PC-9 (cell line): Measurements from ENCODE around the gene PLEKHA1. TPM values are rescaled to one million over a fixed set of nuclear protein-coding genes. Genes with fewer than 3 reads are reported as not detected.

Source experiments
- BruUV-seq: library from RNA; stranded (reverse); fragments of 400-500 nt; replicated peaks from 2 replicates; lab custom pipeline; 2021; lab: Mats Ljungman, UMichigan
- CTCF ChIA-PET: fragments of 300-600 bp; sonication (Branson Sonifier 250); formaldehyde crosslinking; loops from one replicate; lab custom pipeline; 2022; ENCODE audit warnings: antibody characterized with exemption; lab: Charles Lee
- POLR2A ChIA-PET: fragments of 300-600 bp; sonication (Branson Sonifier 250); formaldehyde crosslinking; loops from one replicate; lab custom pipeline; 2022; ENCODE audit warnings: antibody characterized with exemption; ENCODE audit not compliant: unreplicated experiment; lab: Charles Lee
- DNase-seq, 2 experiments: peaks; one replicate each; pipeline versions ENCODE4 v3.0.0 to v3.0.0-alpha.2; 2015 to 2022; ENCODE audit warnings: mixed read lengths in 1 of 2
- H2AFZ ChIP-seq: fragments of 200-600 bp; sonication (generic); 2 replicates; pipeline ENCODE4 v1.8.1; 2017; ENCODE audit warnings: antibody characterized with exemption
- H3F3A ChIP-seq: fragments of 200-600 bp; sonication (generic); 2 replicates; pipeline ENCODE4 v1.8.1; 2017; ENCODE audit warnings: antibody characterized with exemption, mild to moderate bottlenecking, low read depth; ENCODE audit not compliant: insufficient read depth
- H3K27ac ChIP-seq: fragments of 200-600 bp; sonication (generic); 2 replicates; pipeline ENCODE4 v1.6.1; 2016; ENCODE audit warnings: mixed run types
- H3K27me3 ChIP-seq: fragments of 200-600 bp; sonication (generic); 2 replicates; pipeline ENCODE4 v1.6.1; 2016; ENCODE audit warnings: low read depth, mixed run types; ENCODE audit not compliant: insufficient read depth
- H3K36me3 ChIP-seq: fragments of 200-600 bp; sonication (generic); 2 replicates; pipeline ENCODE4 v1.6.1; 2016; ENCODE audit warnings: low read depth, mixed run types
- H3K4me1 ChIP-seq: fragments of 200-600 bp; sonication (generic); replicated peaks from 2 replicates; pipeline ENCODE4 v1.6.1; 2016; ENCODE audit warnings: mixed run types; ENCODE audit not compliant: insufficient read depth
- H3K4me2 ChIP-seq: fragments of 200-600 bp; sonication (generic); 2 replicates; pipeline ENCODE4 v1.6.1; 2017; ENCODE audit warnings: mixed run types
- H3K4me3 ChIP-seq: fragments of 200-600 bp; sonication (generic); 2 replicates; pipeline ENCODE4 v1.6.1; 2016; ENCODE audit warnings: mixed run types
- H3K79me2 ChIP-seq: fragments of 200-600 bp; sonication (generic); 2 replicates; pipeline ENCODE4 v1.6.1; 2017; ENCODE audit warnings: low read depth, mixed run types
- H3K9me2 ChIP-seq: fragments of 200-600 bp; sonication (generic); 2 replicates; pipeline ENCODE4 v1.8.1; 2017; ENCODE audit warnings: mild to moderate bottlenecking; ENCODE audit not compliant: insufficient read depth
- H3K9me3 ChIP-seq: fragments of 200-600 bp; sonication (generic); 2 replicates; pipeline ENCODE4 v1.8.1; 2016; ENCODE audit warnings: low read depth; ENCODE audit not compliant: insufficient read depth
- H4K20me1 ChIP-seq: fragments of 200-600 bp; sonication (generic); 2 replicates; pipeline ENCODE4 v1.8.1; 2017; ENCODE audit not compliant: insufficient read depth
- EZH2 ChIP-seq: fragments of 200-600 bp; sonication (generic); IDR thresholded peaks from 2 replicates; pipeline ENCODE4 v1.8.0; 2017; ENCODE audit warnings: antibody characterized with exemption, low read depth
- intact Hi-C: fragments of 100-400 bp; cut with micrococcal nuclease; formaldehyde crosslinking; loops from one replicate; pipeline ENCODE4 v1.10.0; 2022; ENCODE audit not compliant: unreplicated experiment
- total RNA-seq: library from RNA; stranded (reverse); gene quantifications from 2 replicates; pipeline ENCODE4 v1.2.3, GENCODE V29; 2021
- TF ChIP-seq, protein P1 (sequence below): fragments of 200-600 bp; sonication (generic); conservative IDR thresholded peaks from 2 replicates; pipeline ENCODE4 v1.6.1; 2017; ENCODE audit warnings: mixed run types, antibody characterized with exemption, mild to moderate bottlenecking, moderate library complexity

The PLEKHA1 gene
- total RNA-seq, 1 experiment from 2014 or later, result 33.8 TPM

DNA sequence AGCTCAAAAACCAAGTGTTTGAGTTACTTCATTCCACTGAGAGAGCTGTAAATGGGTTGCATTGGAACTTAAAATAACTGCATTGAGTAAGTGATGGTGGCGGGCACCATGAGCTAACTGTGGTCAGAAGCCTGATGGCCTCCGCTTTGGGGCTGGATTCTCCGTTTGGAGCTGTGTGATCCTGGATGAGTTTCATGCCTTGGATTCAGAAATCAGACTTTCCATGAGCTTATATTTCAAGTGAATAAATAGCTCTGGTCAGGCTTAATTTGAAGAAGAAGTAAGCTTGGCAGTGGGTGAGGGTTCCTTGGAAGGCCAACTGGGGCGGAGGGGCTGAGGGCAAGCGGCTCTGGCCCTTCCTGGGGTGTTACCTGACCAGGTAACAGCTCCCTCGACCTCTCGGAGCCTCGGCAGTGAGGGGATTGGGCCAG lies 92.5 kb downstream of the PLEKHA1 start:
- peaks cover 13% of the 10 kb centered on the region for H3K27me3 ChIP-seq
- H3K79me2 ChIP-seq, result no peaks in the 10 kb centered on the region
- no peak for DNase-seq
- no TSS peak for BruUV-seq
- no peaks in the 10 kb centered on the region for H3K9me3 ChIP-seq
- intact Hi-C loops, result no loop called here
- no peaks in the 10 kb centered on the region for H3K9me2 ChIP-seq
- H4K20me1 ChIP-seq, result no peaks in the 10 kb centered on the region
- no peaks in the 10 kb centered on the region for H3F3A ChIP-seq
- ChIA-PET POLR2A (no interaction called here), CTCF (no interaction called here)
- 0 out of 2 replicates have a peak, but pooled peaks cover 5% of the 10 kb centered on the region for H3K4me1 ChIP-seq
- H3K4me3 ChIP-seq, result no peak overlapping the region
- TF ChIP-seq EZH2, result no peak
- TF ChIP-seq, protein P1, sequence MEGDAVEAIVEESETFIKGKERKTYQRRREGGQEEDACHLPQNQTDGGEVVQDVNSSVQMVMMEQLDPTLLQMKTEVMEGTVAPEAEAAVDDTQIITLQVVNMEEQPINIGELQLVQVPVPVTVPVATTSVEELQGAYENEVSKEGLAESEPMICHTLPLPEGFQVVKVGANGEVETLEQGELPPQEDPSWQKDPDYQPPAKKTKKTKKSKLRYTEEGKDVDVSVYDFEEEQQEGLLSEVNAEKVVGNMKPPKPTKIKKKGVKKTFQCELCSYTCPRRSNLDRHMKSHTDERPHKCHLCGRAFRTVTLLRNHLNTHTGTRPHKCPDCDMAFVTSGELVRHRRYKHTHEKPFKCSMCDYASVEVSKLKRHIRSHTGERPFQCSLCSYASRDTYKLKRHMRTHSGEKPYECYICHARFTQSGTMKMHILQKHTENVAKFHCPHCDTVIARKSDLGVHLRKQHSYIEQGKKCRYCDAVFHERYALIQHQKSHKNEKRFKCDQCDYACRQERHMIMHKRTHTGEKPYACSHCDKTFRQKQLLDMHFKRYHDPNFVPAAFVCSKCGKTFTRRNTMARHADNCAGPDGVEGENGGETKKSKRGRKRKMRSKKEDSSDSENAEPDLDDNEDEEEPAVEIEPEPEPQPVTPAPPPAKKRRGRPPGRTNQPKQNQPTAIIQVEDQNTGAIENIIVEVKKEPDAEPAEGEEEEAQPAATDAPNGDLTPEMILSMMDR, result no peak
- H2AFZ ChIP-seq, result no peak overlapping the region
- no peak overlapping the region for H3K27ac ChIP-seq
- H3K36me3 ChIP-seq, result no peaks in the 10 kb centered on the region
- H3K4me2 ChIP-seq, result no peak overlapping the region

DNA sequence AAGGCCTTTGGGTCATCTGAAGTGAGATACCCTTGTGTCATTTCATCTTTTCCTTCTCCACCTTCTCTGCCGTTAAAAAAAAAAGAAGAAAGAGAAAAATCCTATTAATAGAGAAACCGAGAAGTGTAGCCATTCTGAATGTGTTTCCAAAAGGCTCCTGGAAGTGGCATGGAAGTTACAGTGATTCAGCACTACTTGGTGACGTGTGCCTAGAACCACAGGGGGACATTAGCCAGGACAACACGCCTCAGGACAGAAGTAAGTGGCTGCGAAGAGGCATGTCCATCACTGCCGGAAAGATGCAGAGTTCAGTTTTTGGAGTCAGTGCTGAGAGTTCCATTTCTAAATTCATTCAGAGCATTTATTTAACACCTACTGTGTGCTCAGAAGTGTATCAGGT lies 93.2 kb downstream of the PLEKHA1 start:
- H3K4me1 ChIP-seq, result 0 out of 2 replicates have a peak, but pooled peaks cover 5% of the 10 kb centered on the region
- H4K20me1 ChIP-seq, result no peaks in the 10 kb centered on the region
- ChIA-PET POLR2A (no interaction called here), CTCF (interaction anchor here (0.7 kb wide), 1 partner anchor 578 kb away, joined by 5 read pairs; no protein-coding TSS in a partner anchor)
- no peak for TF ChIP-seq EZH2
- TF ChIP-seq, protein P1, result no peak
- H3K27me3 ChIP-seq, result peaks cover 13% of the 10 kb centered on the region
- H3K36me3 ChIP-seq, result no peaks in the 10 kb centered on the region
- no peaks in the 10 kb centered on the region for H3K9me2 ChIP-seq
- no peak overlapping the region for H2AFZ ChIP-seq
- intact Hi-C loops, result no loop called here
- no peak overlapping the region for H3K4me3 ChIP-seq
- no peak for DNase-seq
- H3K27ac ChIP-seq, result no peak overlapping the region
- no peaks in the 10 kb centered on the region for H3K79me2 ChIP-seq
- H3F3A ChIP-seq, result no peaks in the 10 kb centered on the region
- no peak overlapping the region for H3K4me2 ChIP-seq
- no peaks in the 10 kb centered on the region for H3K9me3 ChIP-seq
- no TSS peak for BruUV-seq

GRCh38 chr10:122468307-122468925 lies 93.9 kb downstream of the PLEKHA1 start:
- no peak overlapping the region for H3K4me3 ChIP-seq
- H3K4me1 ChIP-seq, result 0 out of 2 replicates have a peak, but pooled peaks cover 5% of the 10 kb centered on the region
- BruUV-seq, result no TSS peak
- intact Hi-C loops, result no loop called here
- ChIA-PET POLR2A (no interaction called here), CTCF (interaction anchor here (0.7 to 1.5 kb wide), 2 partner anchors 97 to 578 kb away, joined by 4 to 5 read pairs; no protein-coding TSS in a partner anchor)
- no peak for TF ChIP-seq EZH2
- H3F3A ChIP-seq, result no peaks in the 10 kb centered on the region
- DNase-seq, result no peak
- no peaks in the 10 kb centered on the region for H3K36me3 ChIP-seq
- no peak overlapping the region for H3K4me2 ChIP-seq
- no peaks in the 10 kb centered on the region for H3K9me3 ChIP-seq
- no peak overlapping the region for H3K27ac ChIP-seq
- no peak overlapping the region for H2AFZ ChIP-seq
- no peaks in the 10 kb centered on the region for H3K9me2 ChIP-seq
- H3K79me2 ChIP-seq, result no peaks in the 10 kb centered on the region
- peaks cover 7% of the 10 kb centered on the region; the same call in 1 of the 2 replicates for H3K27me3 ChIP-seq
- H4K20me1 ChIP-seq, result no peaks in the 10 kb centered on the region
